GM12878 (cell line): Measurements from ENCODE around the gene TMEM212. TPM values are rescaled to one million over a fixed set of nuclear protein-coding genes. Genes with fewer than 3 reads are reported as not detected.

ENCODE experiments used
- ATAC-seq: fragments of 200-7000 bp; cut with Tn5 transposase; 3 replicates; pipeline ENCODE4 v1.9.1; 2020; ENCODE audit warnings: mild to moderate bottlenecking, moderate library complexity
- BruUV-seq: library from RNA; stranded (reverse); fragments of 400-500 nt; replicated peaks from 2 replicates; lab custom pipeline; 2021; lab: Mats Ljungman, UMichigan
- CTCF ChIA-PET: fragments of 300-600 bp; sonication (Branson Sonifier 250); formaldehyde crosslinking; extraction: SDS; loops from one replicate; lab custom pipeline; 2021; ENCODE audit warnings: inconsistent platforms; lab: Yijun Ruan, JAX
- POLR2A ChIA-PET: fragments of 350-600 bp; formaldehyde crosslinking; extraction: SDS; loops from one replicate; lab custom pipeline; 2021; ENCODE audit warnings: inconsistent platforms; lab: Charles Lee
- RAD21 ChIA-PET: fragments of 300-600 bp; sonication (Branson Sonifier 250); formaldehyde crosslinking; loops from one replicate; lab custom pipeline; 2023; ENCODE audit warnings: antibody characterized with exemption; ENCODE audit not compliant: unreplicated experiment; lab: Charles Lee
- SMC1A ChIA-PET: fragments of 300-600 bp; sonication (Branson Sonifier 250); formaldehyde crosslinking; loops from one replicate; lab custom pipeline; 2023; ENCODE audit not compliant: unreplicated experiment, uncharacterized antibody; lab: Charles Lee
- DNase-seq: peaks from one replicate; pipeline ENCODE4 v3.0.0-alpha.2; 2011; ENCODE audit warnings: low read depth, low spot score
- FAIRE-seq: peaks from 3 replicates; lab custom pipeline; 2011; peaks lifted over from hg19 to GRCh38; lab: Jason Lieb, UNC
- H2AFZ ChIP-seq: 2 replicates; pipeline ENCODE4 v1.6.0; 2011; ENCODE audit warnings: low read depth, low read length, control low read depth; ENCODE audit not compliant: control insufficient read depth
- H3K27ac ChIP-seq: 2 replicates; pipeline ENCODE4 v1.5.1; 2011; ENCODE audit warnings: control low read depth; ENCODE audit not compliant: control insufficient read depth, insufficient read depth
- H3K27me3 ChIP-seq, 2 experiments: replicated peaks in 1 of 2; 2 replicates each; pipeline versions ENCODE4 v1.6.0 to v1.6.1; 2011; ENCODE audit warnings: low read length in 1 of 2; ENCODE audit not compliant: control insufficient read depth in 2 of 2, insufficient read depth in 2 of 2
- H3K36me3 ChIP-seq, 2 experiments: 2 replicates each; pipeline ENCODE4 v1.5.1; 2011; ENCODE audit warnings: low read length in 1 of 2; ENCODE audit not compliant: control insufficient read depth in 2 of 2, insufficient read depth in 2 of 2
- H3K4me1 ChIP-seq: 2 replicates; pipeline ENCODE4 v1.6.1; 2011; ENCODE audit warnings: mild to moderate bottlenecking, low read length, moderate library complexity, mixed read lengths; ENCODE audit not compliant: control insufficient read depth, insufficient read depth
- H3K4me2 ChIP-seq: 2 replicates; pipeline ENCODE4 v1.6.0; 2011; ENCODE audit warnings: control low read depth; ENCODE audit not compliant: control insufficient read depth, insufficient read depth
- H3K4me3 ChIP-seq: fragments of 200-600 bp; sonication (generic); 2 replicates; pipeline ENCODE4 v1.5.1; 2016
- H3K79me2 ChIP-seq: 2 replicates; pipeline ENCODE4 v1.6.0; 2011; ENCODE audit warnings: low read length; ENCODE audit not compliant: control insufficient read depth, insufficient read depth
- H3K9ac ChIP-seq: 2 replicates; pipeline ENCODE4 v1.8.0; 2011; ENCODE audit warnings: low read length, control low read depth, mixed read lengths; ENCODE audit not compliant: control insufficient read depth, insufficient read depth
- H3K9me3 ChIP-seq: replicated peaks from 3 replicates; pipeline ENCODE4 v1.5.1; 2011; ENCODE audit warnings: mild to moderate bottlenecking, low read length; ENCODE audit not compliant: control insufficient read depth, insufficient read depth
- H4K20me1 ChIP-seq: 2 replicates; pipeline ENCODE4 v1.6.0; 2011; ENCODE audit not compliant: control insufficient read depth, insufficient read depth
- BACH1 ChIP-seq: fragments of 450-650 bp; IDR thresholded peaks from 2 replicates; pipeline ENCODE4 v1.6.1; 2017; ENCODE audit warnings: mild to moderate bottlenecking, borderline replicate concordance
- BRCA1 ChIP-seq: IDR thresholded peaks from 2 replicates; pipeline ENCODE4 v1.6.1; 2011; ENCODE audit warnings: low read depth, low read length, improper control_type of control experiment
- CBFB ChIP-seq: IDR thresholded peaks from 2 replicates; pipeline ENCODE4 v1.6.1; 2016; ENCODE audit warnings: antibody characterized with exemption, low read depth
- EP300 ChIP-seq, 2 experiments: fragments of 150-350 bp in 1 of 2; IDR thresholded peaks; 2 replicates each; pipeline ENCODE4 v1.6.1; 2011 to 2012; ENCODE audit warnings: low read depth in 2 of 2, low read length in 2 of 2, borderline replicate concordance in 1 of 2, improper control_type of control experiment in 1 of 2, inconsistent platforms in 1 of 2; ENCODE audit not compliant: control insufficient read depth in 1 of 2
- FOS ChIP-seq: IDR thresholded peaks from 3 replicates; pipeline ENCODE4 v1.6.1; 2011; ENCODE audit warnings: borderline replicate concordance; ENCODE audit not compliant: insufficient read length; ENCODE audit errors: extremely low read depth
- NR2C1 ChIP-seq: fragments of 450-650 bp; IDR thresholded peaks from 2 replicates; pipeline ENCODE4 v1.6.1; 2017; ENCODE audit warnings: antibody characterized with exemption, mild to moderate bottlenecking, moderate library complexity
- RCOR1 ChIP-seq: conservative IDR thresholded peaks from 2 replicates; pipeline ENCODE4 v1.6.1; 2012; ENCODE audit warnings: low read depth, low read length, improper control_type of control experiment
- RELA ChIP-seq: fragments of 450-650 bp; IDR thresholded peaks from 2 replicates; pipeline ENCODE4 v1.8.0; 2014; ENCODE audit warnings: borderline replicate concordance; ENCODE audit not compliant: partially characterized antibody
- ZNF24 ChIP-seq: fragments of 450-650 bp; IDR thresholded peaks from 2 replicates; pipeline ENCODE4 v1.6.1; 2017; ENCODE audit warnings: antibody characterized with exemption, mild to moderate bottlenecking
- WGBS: methylation state at CpG from one replicate; pipeline ENCODE4 v1.1.6; 2016; ENCODE audit warnings: low lambda C conversion rate; ENCODE audit not compliant: insufficient replicate concordance, insufficient coverage; ENCODE audit errors: missing lambda C conversion rate; 5-methylcytosine and 5-hydroxymethylcytosine counted together
- in situ Hi-C: fragments of 300-500 bp; cut with MboI; formaldehyde crosslinking; loops from 9 replicates; pipeline ENCODE4 v1.14.3; 2018; ENCODE audit warnings: mixed read lengths
- intact Hi-C: fragments of 100-400 bp; cut with micrococcal nuclease; formaldehyde crosslinking; loops from one replicate; pipeline ENCODE4 v1.14.2; 2022; ENCODE audit not compliant: unreplicated experiment
- polyA plus RNA-seq, 11 experiments: library from polyadenylated mRNA; depleted of rRNA in 4 of 11; unstranded in 6 of 11; stranded (reverse) in 5 of 11; fragments of >200 nt; fragmentation: Nextera tagmentation in 4 of 11; fragmentation: Illumina TruSeq in 1 of 11; extraction: Ambion mirVana in 4 of 11; extraction: Trizol in 1 of 11; gene quantifications; 1 replicate in 1 of 11; 2 replicates in 10 of 11; pipeline versions ENCODE4 v1.2.1 to v1.2.3, GENCODE V29; 2011 to 2016; ENCODE audit warnings: inconsistent platforms in 2 of 11, missing spikeins in 2 of 11, low read depth in 1 of 11
- total RNA-seq, 4 experiments: library from RNA; depleted of rRNA in 3 of 4; stranded (reverse); fragments of >200 nt in 3 of 4; fragmentation: Illumina TruSeq in 1 of 4; extraction: Trizol in 1 of 4; gene quantifications; 2 replicates each; pipeline versions ENCODE4 v1.2.1 to v1.2.3, GENCODE V29; 2013 to 2021
- TF ChIP-seq, protein P1 (sequence below): IDR thresholded peaks from 2 replicates; pipeline ENCODE4 v1.6.1; 2011; ENCODE audit warnings: mild to moderate bottlenecking, low read depth, low read length, moderate library complexity; ENCODE audit not compliant: insufficient replicate concordance
- TF ChIP-seq, protein P2 (sequence below): IDR thresholded peaks from 2 replicates; pipeline ENCODE4 v1.6.1; 2012; ENCODE audit warnings: low read length, inconsistent platforms
- TF ChIP-seq, protein P3 (sequence below): fragments of 450-650 bp; IDR thresholded peaks from 2 replicates; pipeline ENCODE4 v1.6.1; 2017; ENCODE audit warnings: mild to moderate bottlenecking, moderate library complexity

Gene TMEM212
- total and polyA plus RNA-seq, 10 of the 15 experiments (the other 5 are each of a cell fraction or from before 2014, with no cell fraction given) = not detected

DNA sequence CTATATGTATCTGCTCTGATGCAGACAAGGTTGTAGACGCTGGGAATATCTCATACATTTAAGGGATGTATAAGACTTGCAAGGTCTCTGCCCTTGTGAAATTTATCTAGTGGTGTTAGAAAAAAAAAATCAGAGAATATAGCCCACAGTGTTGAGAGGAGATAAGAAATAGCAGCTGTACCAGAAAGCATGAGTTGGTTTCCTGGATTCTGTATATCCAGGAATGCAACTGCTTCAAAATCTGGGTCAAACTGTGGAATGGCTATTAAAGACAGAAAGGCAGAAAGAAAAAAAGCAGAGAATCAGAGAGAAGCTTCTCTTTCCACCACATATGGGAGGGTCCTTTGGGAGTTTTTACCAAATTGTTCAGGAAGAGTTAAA is 1.5 kb upstream of the TMEM212 start:
- ChIA-PET POLR2A (interaction anchor here (0.7 kb wide), 1 partner anchor 208 kb away, joined by 3 read pairs; no protein-coding TSS in a partner anchor), CTCF (interaction anchor here (1.7 to 2.0 kb wide), 4 partner anchors 9 to 491 kb away, joined by 5 to 7 read pairs (median 6); no protein-coding TSS in a partner anchor), RAD21 (interaction anchor here (1.6 to 5.0 kb wide), 2 partner anchors 12 to 500 kb away, joined by 5 to 26 read pairs; no protein-coding TSS in a partner anchor), SMC1A (interaction anchor here (0.6 to 1.8 kb wide), 5 partner anchors 9 to 490 kb away, joined by 3 to 6 read pairs (median 3); no protein-coding TSS in a partner anchor)
- Histone ChIP-seq H2AFZ (no peak overlapping the region), H3K4me1 (peaks cover 9% of the 10 kb centered on the region), H3K9ac (no peak overlapping the region), H3K27me3 (no peaks in the 10 kb centered on the region), H3K4me3 (no peak overlapping the region), H3K36me3 (no peaks in the 10 kb centered on the region), H3K27ac (no peak overlapping the region), H3K79me2 (no peaks in the 10 kb centered on the region), H3K4me2 (no peak overlapping the region), H3K9me3 (no peaks in the 10 kb centered on the region), H4K20me1 (no peaks in the 10 kb centered on the region)
- no peak for ATAC-seq
- 95% methylated on average over 1 of the region's 1 CpG for WGBS
- BruUV-seq = no TSS peak
- in situ Hi-C loops (no loop called here), intact Hi-C loops (loop anchor here (10.0 kb wide), 2 partner anchors 193 to 433 kb away; partner anchors contain the start of gene FNDC3B)
- DNase-seq = no peak
- FAIRE-seq = no peak
- TF ChIP-seq ZNF24 (no peak), RELA (no peak), BACH1 (no peak), RCOR1 (no peak), FOS (no peak), EP300 (IDR thresholded peaks at IDR 0.05; ENCODE audit: borderline replicate concordance in 1 of 2, control insufficient read depth in 1 of 2, low read depth in 2 of 2, low read length in 2 of 2) (no peak), CBFB (no peak), BRCA1 (no peak), NR2C1 (no peak)
- TF ChIP-seq, protein P1, sequence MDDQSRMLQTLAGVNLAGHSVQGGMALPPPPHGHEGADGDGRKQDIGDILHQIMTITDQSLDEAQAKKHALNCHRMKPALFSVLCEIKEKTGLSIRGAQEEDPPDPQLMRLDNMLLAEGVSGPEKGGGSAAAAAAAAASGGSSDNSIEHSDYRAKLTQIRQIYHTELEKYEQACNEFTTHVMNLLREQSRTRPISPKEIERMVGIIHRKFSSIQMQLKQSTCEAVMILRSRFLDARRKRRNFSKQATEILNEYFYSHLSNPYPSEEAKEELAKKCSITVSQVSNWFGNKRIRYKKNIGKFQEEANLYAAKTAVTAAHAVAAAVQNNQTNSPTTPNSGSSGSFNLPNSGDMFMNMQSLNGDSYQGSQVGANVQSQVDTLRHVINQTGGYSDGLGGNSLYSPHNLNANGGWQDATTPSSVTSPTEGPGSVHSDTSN = no peak
- TF ChIP-seq, protein P2, sequence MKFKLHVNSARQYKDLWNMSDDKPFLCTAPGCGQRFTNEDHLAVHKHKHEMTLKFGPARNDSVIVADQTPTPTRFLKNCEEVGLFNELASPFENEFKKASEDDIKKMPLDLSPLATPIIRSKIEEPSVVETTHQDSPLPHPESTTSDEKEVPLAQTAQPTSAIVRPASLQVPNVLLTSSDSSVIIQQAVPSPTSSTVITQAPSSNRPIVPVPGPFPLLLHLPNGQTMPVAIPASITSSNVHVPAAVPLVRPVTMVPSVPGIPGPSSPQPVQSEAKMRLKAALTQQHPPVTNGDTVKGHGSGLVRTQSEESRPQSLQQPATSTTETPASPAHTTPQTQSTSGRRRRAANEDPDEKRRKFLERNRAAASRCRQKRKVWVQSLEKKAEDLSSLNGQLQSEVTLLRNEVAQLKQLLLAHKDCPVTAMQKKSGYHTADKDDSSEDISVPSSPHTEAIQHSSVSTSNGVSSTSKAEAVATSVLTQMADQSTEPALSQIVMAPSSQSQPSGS = no peak
- TF ChIP-seq, protein P3, sequence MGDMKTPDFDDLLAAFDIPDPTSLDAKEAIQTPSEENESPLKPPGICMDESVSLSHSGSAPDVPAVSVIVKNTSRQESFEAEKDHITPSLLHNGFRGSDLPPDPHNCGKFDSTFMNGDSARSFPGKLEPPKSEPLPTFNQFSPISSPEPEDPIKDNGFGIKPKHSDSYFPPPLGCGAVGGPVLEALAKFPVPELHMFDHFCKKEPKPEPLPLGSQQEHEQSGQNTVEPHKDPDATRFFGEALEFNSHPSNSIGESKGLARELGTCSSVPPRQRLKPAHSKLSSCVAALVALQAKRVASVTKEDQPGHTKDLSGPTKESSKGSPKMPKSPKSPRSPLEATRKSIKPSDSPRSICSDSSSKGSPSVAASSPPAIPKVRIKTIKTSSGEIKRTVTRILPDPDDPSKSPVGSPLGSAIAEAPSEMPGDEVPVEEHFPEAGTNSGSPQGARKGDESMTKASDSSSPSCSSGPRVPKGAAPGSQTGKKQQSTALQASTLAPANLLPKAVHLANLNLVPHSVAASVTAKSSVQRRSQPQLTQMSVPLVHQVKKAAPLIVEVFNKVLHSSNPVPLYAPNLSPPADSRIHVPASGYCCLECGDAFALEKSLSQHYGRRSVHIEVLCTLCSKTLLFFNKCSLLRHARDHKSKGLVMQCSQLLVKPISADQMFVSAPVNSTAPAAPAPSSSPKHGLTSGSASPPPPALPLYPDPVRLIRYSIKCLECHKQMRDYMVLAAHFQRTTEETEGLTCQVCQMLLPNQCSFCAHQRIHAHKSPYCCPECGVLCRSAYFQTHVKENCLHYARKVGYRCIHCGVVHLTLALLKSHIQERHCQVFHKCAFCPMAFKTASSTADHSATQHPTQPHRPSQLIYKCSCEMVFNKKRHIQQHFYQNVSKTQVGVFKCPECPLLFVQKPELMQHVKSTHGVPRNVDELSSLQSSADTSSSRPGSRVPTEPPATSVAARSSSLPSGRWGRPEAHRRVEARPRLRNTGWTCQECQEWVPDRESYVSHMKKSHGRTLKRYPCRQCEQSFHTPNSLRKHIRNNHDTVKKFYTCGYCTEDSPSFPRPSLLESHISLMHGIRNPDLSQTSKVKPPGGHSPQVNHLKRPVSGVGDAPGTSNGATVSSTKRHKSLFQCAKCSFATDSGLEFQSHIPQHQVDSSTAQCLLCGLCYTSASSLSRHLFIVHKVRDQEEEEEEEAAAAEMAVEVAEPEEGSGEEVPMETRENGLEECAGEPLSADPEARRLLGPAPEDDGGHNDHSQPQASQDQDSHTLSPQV = no peak
